Thoracic aorta (tissue), 2 donors: Measurements from ENCODE around the gene PPM1N. TPM values are rescaled to one million over a fixed set of nuclear protein-coding genes. Genes with fewer than 3 reads are reported as not detected.
A peak's percentile ranks its signal among the peaks of the same experiment; 100 is the strongest.

ENCODE experiments used
- ATAC-seq: fragments of 150-250 bp; one replicate; pipeline ENCODE4 v1.8.0; 2017; ENCODE audit warnings: low read depth; ENCODE audit not compliant: insufficient number of reproducible peaks, low FRiP score
- DNase-seq: peaks from one replicate; pipeline ENCODE4 v3.0.0-alpha.2; 2020; ENCODE audit warnings: low spot score
- H3K27ac ChIP-seq, 2 donors: fragments of 200-600 bp; sonication (generic); 1 replicate in 1 of 2; 2 replicates in 1 of 2; pipeline ENCODE4 v1.5.1; 2016; ENCODE audit warnings: mild to moderate bottlenecking in 2 of 2, moderate library complexity in 2 of 2
- H3K27me3 ChIP-seq: fragments of 200-600 bp; sonication (generic); replicated peaks from 2 replicates; pipeline ENCODE4 v1.6.0; 2016; ENCODE audit warnings: mild to moderate bottlenecking; ENCODE audit not compliant: insufficient read depth
- H3K36me3 ChIP-seq: fragments of 200-600 bp; sonication (generic); one replicate; pipeline ENCODE4 v1.5.1; 2016
- H3K4me1 ChIP-seq, 2 donors: fragments of 200-600 bp; sonication (generic); 1 replicate in 1 of 2; 2 replicates in 1 of 2; pipeline versions ENCODE4 v1.5.1 to v1.6.0; 2016; ENCODE audit warnings: low read depth in 2 of 2, mild to moderate bottlenecking in 1 of 2; ENCODE audit not compliant: control insufficient read depth in 1 of 2
- H3K4me3 ChIP-seq: fragments of 200-600 bp; sonication (generic); 2 replicates; pipeline ENCODE4 v1.5.1; 2016; ENCODE audit warnings: mild to moderate bottlenecking
- H3K9me3 ChIP-seq: fragments of 200-600 bp; sonication (generic); 2 replicates; pipeline ENCODE4 v1.5.1; 2016
- total RNA-seq, 2 donors: library from RNA; depleted of rRNA; stranded (reverse); fragments of >200 nt; gene quantifications; one replicate each; pipeline versions ENCODE4 v1.1.0 to v1.2.3, GENCODE V29; 2016
- TF ChIP-seq, protein P1 (sequence below): fragments of 200-600 bp; sonication (generic); IDR thresholded peaks from one replicate; pipeline ENCODE4 v1.5.1; 2019; ENCODE audit warnings: antibody characterized with exemption

Gene PPM1N
- total RNA-seq, 2 donors from 2014 or later: 3.5 to 6.6 TPM

DNA sequence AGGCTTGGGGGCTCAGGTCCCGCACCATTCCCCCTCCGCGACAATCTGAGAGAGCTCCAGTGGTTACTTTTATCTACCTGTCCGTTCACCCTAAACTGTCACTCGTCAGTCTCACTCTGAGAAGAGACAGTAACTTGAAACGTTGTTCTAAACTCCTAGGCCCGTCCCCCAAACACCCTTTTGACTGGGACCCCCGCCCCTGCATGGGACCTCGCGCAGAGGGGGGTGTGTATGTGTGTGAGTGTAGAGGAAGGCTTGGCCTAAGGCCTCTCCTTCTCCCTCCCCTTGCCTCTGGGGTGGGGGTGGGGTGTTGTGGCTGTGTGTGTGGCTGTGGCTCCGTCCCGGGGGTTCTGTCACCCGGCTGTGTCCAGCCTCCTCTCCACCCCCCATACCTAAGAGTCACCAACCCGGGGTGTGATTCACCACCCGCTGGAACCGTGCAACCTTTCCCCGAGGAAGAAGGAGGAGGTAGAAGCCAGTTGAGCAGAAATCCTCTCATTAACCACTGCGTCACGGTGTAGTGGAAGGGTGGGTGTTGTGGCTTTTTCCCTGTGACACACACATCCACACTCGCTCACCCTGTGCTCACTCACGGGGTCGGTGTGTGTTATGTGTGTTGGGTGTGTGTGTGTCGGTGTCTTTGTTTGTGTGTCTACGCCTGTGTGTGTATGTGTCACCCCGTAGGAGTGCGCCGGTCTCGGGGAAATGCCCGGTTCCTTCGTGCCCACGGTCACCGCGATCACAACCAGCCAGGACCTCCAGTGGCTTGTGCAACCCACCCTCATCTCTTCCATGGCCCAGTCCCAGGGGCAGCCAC lies 28.1 kb upstream of the PPM1N start:
- H3K36me3 ChIP-seq: no peaks in the 10 kb centered on the region
- DNase-seq: no peak
- H3K27me3 ChIP-seq: no peaks in the 10 kb centered on the region
- TF ChIP-seq, protein P1, sequence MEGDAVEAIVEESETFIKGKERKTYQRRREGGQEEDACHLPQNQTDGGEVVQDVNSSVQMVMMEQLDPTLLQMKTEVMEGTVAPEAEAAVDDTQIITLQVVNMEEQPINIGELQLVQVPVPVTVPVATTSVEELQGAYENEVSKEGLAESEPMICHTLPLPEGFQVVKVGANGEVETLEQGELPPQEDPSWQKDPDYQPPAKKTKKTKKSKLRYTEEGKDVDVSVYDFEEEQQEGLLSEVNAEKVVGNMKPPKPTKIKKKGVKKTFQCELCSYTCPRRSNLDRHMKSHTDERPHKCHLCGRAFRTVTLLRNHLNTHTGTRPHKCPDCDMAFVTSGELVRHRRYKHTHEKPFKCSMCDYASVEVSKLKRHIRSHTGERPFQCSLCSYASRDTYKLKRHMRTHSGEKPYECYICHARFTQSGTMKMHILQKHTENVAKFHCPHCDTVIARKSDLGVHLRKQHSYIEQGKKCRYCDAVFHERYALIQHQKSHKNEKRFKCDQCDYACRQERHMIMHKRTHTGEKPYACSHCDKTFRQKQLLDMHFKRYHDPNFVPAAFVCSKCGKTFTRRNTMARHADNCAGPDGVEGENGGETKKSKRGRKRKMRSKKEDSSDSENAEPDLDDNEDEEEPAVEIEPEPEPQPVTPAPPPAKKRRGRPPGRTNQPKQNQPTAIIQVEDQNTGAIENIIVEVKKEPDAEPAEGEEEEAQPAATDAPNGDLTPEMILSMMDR: no peak
- no peak for ATAC-seq
- no peaks in the 10 kb centered on the region for H3K9me3 ChIP-seq
- H3K4me1 ChIP-seq: peaks cover 9 to 26% of the 10 kb centered on the region in 2 donors
- peak overlapping the region; percentile 97 for H3K27ac ChIP-seq
- H3K4me3 ChIP-seq: peak overlapping the region; percentile 90

DNA sequence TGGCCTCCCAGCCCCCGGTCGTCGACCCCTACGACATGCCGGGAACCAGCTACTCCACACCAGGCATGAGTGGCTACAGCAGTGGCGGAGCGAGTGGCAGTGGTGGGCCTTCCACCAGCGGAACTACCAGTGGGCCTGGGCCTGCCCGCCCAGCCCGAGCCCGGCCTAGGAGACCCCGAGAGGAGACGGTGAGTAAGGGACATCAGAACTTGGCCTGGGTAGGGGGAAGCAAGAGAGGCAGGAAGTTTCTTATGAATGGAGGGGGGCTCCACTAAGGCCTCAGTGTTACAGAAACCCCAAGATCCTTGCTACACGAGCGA lies 27.5 kb upstream of the PPM1N start:
- Histone ChIP-seq H3K27ac (no peak overlapping the region), H3K9me3 (no peaks in the 10 kb centered on the region), H3K27me3 (no peaks in the 10 kb centered on the region), H3K36me3 (no peaks in the 10 kb centered on the region), H3K4me3 (no peak overlapping the region), H3K4me1 (peaks cover 9 to 26% of the 10 kb centered on the region in 2 donors)
- ATAC-seq (no peak), DNase-seq (no peak)
- TF ChIP-seq, protein P1: no peak

DNA sequence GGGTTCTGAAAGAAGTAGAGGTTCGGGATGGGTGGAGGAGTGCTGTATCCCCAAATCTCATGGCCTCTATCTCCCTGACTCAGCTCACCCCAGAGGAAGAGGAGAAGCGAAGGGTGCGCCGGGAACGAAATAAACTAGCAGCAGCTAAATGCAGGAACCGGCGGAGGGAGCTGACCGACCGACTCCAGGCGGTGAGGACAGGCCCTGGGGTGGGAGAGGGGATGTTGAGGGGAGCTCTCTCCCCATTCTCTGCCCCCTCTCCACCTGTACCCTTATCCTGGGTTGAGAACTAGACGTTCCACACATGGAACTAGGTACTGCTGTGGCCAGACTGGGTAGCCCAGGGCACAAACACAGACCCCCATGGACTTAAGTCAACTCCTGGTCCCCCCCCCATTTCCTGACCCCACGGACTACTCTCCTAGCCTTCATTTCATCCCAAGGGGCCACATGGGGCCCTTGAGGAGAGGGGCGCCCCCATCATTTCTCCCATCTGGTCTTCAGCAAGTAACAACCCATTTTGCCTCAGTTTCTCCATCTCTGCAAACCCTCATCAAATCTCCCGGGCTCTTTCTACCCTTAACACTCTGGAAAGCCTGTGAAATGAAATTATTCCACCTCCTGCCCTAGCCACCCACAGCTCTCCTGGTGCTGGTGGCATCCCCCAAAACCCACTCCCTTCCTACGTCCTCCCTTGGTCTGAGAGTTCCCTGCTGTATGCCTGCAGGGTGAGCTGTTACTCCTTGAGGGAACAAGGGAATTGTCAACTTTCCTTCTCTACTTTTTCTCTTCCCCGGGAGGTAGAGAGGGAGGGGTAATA lies 26.9 kb upstream of the PPM1N start:
- DNase-seq (no peak), ATAC-seq (no peak)
- no peak overlapping the region for H3K4me3 ChIP-seq
- H3K36me3 ChIP-seq: no peaks in the 10 kb centered on the region
- H3K27me3 ChIP-seq: no peaks in the 10 kb centered on the region
- H3K4me1 ChIP-seq: peaks cover 9 to 26% of the 10 kb centered on the region in 2 donors
- no peak overlapping the region for H3K27ac ChIP-seq
- TF ChIP-seq, protein P1: no peak
- H3K9me3 ChIP-seq: no peaks in the 10 kb centered on the region

DNA sequence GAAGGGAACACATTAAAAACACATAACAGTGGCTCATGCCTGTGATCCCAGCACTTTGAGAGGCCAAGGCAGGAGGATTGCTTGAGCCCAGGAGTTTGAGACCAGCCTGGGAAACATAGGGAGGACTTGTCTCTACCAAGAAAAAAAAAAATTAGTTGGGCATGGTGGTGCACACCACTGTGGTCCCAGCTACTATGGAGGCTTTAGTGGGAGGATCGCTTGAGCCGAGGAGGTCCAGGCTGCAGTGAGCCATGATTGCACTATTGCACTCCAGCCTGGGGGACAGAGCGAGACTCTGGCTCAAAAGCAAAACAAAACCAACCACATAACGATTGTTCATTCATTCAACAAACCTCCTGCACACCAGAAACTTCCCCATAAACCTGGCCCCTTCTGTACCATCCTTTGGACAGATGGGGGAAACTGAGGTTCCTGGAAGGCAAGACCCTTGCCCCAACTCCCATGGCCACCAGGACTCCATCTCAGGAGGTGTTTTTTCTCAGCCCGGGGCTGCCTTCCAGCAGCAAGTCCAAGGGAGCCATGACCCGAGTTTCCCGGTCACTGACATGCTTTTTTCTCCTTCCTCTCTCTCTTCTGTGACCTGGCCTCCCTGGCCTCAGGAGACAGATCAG lies 26.2 kb upstream of the PPM1N start:
- Histone ChIP-seq H3K27me3 (no peaks in the 10 kb centered on the region), H3K27ac (no peak overlapping the region), H3K4me3 (no peak overlapping the region), H3K9me3 (no peaks in the 10 kb centered on the region), H3K4me1 (peaks cover 7 to 25% of the 10 kb centered on the region in 2 donors), H3K36me3 (no peaks in the 10 kb centered on the region)
- TF ChIP-seq, protein P1: no peak
- DNase-seq (no peak), ATAC-seq (no peak)
